Measurements from ENCODE around the gene EVA1A.
"Not testable (repeated sequence)": the region's sequence is repeated elsewhere in the genome, so short reads cannot be mapped to it uniquely, and the experiment has no call there.

Gene EVA1A

GRCh38 chr2:75516378-75517360 is 44.1 kb downstream of the EVA1A start:
- no peak for DNase-seq

- no peak for DNase-seq
These were observed 45.0 kb downstream of the EVA1A start for GRCh38 chr2:75515584-75516368.

DNA sequence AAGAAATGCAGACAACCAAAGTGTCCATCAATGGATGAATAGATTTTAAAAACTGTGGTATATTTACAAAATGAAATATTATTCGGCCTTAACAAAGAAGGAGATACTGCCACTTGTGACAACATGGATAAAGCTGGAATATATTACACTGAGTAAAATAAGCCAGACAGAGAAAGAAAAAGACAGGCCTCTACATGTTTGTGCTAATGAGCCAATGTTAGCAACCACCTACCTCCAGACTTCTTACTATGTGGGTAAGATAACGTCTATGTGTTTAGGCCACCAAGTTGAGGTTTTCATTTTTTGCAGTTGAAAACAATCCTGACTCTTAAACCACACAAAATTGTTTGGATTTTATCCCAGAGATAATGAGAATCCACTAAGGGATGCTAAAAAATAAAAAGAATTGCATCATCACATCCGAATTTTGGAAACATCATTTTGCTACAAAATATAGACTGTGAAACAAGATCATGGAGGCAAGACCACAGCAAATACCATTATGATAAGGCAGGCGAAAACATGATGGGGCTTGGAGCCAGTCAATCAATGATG is 47.0 kb downstream of the EVA1A start:
- DNase-seq = no peak

DNA sequence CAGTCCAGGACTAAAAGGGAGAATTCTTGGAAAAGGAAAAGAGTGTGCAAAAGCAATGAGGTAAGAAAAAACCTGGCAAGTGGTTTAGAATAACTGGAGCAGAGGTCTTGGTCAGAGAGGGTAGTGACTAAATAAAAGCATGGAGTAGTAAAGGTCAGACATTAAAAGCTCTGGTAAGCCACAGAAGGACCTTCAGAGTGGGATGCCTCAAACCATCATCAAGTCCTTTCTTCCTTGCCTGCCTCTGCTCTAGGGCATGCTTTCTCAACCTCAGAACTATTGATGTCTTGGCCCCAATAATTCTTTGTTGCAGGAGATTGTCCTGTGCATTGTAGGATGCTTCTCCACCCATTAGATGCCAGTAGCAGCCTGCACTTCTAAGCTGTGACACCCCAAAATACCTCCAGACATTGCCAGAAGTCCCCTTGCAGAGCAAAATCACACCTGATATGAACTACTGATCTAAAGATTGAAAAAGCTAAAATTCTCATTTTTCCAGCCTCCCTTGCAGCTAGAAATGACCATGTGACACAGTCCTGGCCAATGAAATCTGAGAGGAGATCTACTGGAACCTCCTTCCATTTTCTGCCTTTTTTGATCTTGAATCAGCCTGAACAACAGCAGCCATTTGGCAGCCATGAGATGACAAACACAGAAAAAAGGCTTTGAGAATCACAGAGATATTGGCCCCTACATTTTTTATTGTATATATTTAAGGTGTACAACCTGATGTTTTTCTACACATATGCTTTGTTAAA is 48.1 kb downstream of the EVA1A start:
- DNase-seq = no peak

- no peak for DNase-seq
These were observed 54.5 kb downstream of the EVA1A start for GRCh38 chr2:75506101-75506697.

- DNase-seq = no peak
These were observed 55.7 kb downstream of the EVA1A start for GRCh38 chr2:75505012-75505411.

DNA sequence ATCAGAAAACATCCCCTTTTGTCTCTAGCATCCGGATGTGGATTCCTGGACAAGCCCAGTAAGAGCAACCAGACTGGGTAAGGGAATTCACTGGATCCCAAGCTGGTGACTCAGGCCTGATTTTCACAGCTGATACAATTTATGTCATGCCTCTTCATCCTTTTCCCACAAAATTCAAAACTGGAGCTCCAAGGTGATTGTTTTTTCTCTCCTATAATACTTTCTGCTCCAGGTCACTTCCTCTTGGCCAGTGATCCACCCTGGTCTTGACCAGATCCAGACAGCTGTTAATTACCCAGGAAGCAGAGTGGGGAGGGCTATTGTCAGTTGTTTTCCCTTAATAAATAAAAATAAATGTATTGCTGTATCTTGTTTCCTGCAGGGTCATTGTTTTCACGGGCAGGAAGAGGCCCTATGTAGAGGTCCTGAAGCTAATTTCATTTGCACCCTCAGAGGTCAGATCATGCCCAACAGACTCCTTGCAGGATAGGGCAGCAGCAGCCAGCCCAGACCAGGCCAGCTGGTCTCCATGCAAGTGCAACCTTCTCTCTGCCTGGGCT is 57.6 kb downstream of the EVA1A start:
- no peak for DNase-seq

DNA sequence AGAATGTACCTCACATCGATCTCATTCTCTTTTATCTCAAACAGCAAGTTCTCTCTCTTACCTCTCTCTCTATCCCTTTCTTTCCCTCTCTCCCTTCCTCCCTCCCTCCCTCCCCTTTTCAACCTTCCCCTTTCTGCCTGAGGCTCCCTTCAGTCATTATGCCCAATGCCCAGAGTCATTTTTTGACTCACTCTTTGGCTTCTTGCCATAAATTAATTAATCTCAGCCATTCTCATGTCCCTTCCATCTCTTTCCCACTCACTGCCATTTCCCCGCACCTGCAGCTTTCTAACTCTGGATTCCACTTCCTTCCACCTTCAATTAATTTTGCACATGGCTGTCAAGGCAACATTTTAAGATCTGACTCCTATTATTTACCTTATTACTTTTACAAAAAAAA is 60.1 kb downstream of the EVA1A start:
- DNase-seq = no peak

- no peak for DNase-seq
These were observed 61.2 kb downstream of the EVA1A start for GRCh38 chr2:75499534-75499933.

- DNase-seq = no peak
These were observed 61.8 kb downstream of the EVA1A start for GRCh38 chr2:75498907-75499306.

DNA sequence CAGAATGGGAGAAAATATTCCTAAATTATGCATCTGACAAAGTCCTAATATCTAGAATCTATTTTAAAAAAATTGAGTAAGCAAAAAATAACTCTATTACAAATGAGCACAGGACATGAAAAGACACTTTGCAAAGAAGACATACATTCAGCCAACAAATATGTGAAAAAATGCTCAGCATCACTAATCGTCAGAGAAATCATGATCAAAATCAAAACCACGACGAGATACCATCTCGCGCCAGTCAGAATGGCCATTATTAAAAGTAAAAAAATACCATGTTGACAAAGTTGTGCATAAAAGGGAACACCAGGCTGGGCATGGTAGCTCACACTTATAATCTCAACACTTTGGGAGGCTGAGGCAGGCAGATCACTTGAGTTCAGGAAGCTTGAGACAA is 63.5 kb downstream of the EVA1A start:
- no peak for DNase-seq

- DNase-seq = no peak
These were observed 64.9 kb downstream of the EVA1A start for GRCh38 chr2:75495862-75496261.

GRCh38 chr2:75494137-75494769 is 66.5 kb downstream of the EVA1A start:
- DNase-seq = no peak

DNA sequence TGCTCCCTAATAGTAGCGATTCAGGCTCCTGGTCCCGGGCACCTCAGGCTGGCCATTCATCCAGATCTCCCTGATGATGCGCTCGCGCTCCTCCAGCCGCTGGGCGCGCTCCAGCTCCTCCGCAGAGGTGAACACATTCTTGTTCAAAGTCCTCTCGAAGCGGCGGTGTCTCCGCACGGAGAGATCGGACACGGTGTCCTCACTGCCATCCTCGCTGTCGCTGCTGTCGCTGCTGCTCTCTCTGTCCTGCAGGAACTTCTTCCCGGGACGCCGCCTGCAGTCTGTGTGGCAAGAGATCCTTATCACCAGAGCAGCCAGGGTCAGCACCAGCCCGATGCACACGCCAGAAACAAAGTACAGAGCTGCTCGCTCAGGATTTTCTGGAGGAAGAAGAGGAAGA is 67.5 kb downstream of the EVA1A start:
- no peak for DNase-seq

- no peak for DNase-seq
These were observed 69.5 kb downstream of the EVA1A start for GRCh38 chr2:75491129-75491753.

DNA sequence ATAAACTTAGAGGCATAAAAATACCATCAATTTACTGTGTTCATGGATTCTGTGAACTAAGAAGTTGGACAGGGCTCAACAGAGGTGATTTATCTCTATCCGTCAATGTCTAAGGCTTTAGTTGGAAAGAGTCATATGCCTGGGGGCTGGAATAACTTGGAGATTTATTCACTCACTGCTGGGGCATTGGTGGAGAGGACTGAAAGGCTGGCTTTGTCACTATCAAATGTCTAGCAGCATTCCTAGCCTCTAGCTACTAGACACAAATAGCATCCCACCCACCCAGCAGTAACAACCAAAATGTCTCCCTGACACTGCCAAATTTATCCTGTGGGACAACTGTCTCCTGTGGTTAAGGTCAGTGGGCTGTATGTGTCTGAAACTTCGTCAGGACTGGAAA is 71.0 kb downstream of the EVA1A start:
- DNase-seq = no peak

DNA sequence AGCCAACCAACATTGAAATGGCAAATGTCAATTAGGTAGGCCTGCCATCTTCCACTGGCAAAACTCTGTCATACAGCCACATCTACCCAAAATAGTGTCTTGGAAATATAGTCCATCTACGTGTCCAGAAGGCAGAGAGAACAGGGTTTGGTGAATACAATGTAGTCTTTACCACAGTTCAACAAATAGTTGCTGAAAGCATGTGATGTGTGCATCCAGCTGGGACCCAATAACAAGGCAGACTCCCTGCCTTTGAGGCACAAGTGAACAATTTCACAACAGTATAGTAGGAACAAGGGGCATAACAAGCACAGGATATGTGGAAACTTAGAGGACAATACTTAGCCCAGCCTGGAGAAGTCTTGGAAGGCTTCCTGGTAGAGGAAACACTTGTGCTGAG is 72.6 kb downstream of the EVA1A start:
- no peak for DNase-seq

GRCh38 chr2:75486735-75487134 is 74.0 kb downstream of the EVA1A start:
- not testable (repeated sequence) for DNase-seq

GRCh38 chr2:75484840-75485239 is 75.9 kb downstream of the EVA1A start:
- no peak for DNase-seq

GRCh38 chr2:75483878-75484277 is 76.9 kb downstream of the EVA1A start:
- DNase-seq = no peak

- DNase-seq = no peak
These were observed 78.3 kb downstream of the EVA1A start for GRCh38 chr2:75482398-75482797.

Measured in NK-92 treated with Interleukin-12 subunit alpha and Interleukin-12 subunit beta, amount 100 ng/mL, for 24 hours (cell line).